HG03066 (cell line): ENCODE results near the gene MTERF4.

ENCODE experiments used
- ATAC-seq: cut with Tn5 transposase; IDR thresholded peaks from one replicate; pipeline ENCODE4 v1.9.1; 2021; ENCODE audit warnings: low read depth; ENCODE audit not compliant: unreplicated experiment

Gene MTERF4

DNA sequence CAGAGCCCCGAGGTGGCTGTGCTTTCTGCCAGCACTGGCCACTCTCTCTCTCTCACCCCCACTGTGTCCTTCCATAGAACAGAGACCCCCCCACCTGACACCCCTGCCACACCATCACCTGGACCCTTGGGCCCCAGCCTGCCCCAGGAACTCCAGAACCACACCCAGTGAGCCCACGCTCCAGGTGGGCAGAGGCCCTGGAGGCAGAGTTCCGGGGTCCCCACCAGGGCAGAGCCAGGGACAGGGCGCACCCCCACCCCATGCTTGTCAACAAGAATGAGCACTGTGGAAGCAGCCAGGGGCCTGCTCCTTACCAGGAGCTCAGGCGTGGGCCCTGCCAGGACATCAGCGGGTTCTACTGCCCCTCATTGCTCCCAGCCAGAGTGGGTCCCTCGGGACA is 32.6 kb upstream of the MTERF4 start:
- ATAC-seq = no peak

DNA sequence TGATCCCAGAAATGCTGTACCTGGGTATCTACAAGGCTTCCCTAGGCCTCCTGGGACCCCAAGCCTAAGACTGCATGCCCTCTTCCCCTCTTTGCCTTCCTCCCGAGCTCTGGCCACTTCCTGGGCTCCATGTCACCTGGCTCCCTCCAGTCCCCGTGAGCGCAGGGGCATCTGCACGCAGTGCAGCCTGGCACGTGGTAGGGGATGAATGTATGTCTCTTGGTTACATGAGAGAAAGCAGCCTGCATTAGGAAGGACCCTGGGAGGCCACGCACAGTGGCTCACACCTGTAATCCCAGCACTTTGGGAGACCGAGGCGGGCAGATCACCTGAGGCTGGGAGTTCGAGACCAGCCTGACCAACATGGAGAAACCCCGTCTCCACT is 31.3 kb upstream of the MTERF4 start:
- no peak for ATAC-seq

GRCh38 chr2:241132538-241133435 is 30.7 kb upstream of the MTERF4 start:
- ATAC-seq = no peak

- no peak for ATAC-seq
Observed at GRCh38 chr2:241131531-241131930, 29.4 kb upstream of the MTERF4 start.

DNA sequence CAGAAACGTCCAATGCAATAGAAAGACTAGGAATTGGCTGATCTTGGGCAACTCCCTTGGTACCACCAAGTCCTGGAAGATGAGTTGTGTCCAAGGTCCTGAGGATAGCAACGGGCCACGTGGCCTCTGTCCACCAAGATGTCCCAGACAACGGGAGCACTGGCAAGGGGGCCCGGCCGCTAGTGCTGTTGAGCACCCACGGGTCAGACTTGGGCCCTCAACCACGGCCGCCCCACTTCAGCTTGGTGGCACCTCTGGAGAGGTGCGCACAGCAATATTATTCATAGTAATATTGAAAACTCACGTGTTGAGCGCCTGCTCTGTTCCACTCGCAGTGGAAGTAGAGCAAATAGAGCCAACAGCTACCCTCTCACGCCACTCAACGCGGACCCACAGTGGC is 28.2 kb upstream of the MTERF4 start:
- ATAC-seq = no peak

GRCh38 chr2:241129086-241129871 is 27.2 kb upstream of the MTERF4 start:
- no peak for ATAC-seq

- no peak for ATAC-seq
Observed at GRCh38 chr2:241128266-241128665, 26.2 kb upstream of the MTERF4 start.

GRCh38 chr2:241126771-241127202 is 24.7 kb upstream of the MTERF4 start:
- no peak for ATAC-seq

- no peak for ATAC-seq
Observed at GRCh38 chr2:241126201-241126611, 24.1 kb upstream of the MTERF4 start.

DNA sequence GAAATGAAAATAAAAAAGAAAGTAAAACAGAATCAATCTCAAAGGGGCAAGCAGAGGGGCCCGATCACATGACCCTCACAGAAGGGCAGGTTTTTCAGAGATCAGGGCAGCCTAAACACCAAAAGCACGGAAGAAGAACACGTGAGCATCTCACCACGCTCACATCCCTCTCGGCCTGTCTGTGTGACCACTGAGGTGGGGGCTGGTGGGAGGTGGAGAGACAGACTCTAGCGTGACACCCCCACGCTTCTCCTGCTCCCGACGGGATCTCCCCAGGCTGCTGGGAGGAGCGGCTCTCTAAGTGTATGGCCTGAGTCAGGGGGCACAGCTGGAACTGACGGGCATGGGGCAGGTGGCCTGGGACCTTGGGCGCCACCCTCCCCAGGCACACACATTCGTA is 23.5 kb upstream of the MTERF4 start:
- ATAC-seq = no peak

GRCh38 chr2:241123816-241124536 is 21.9 kb upstream of the MTERF4 start:
- ATAC-seq = no peak

DNA sequence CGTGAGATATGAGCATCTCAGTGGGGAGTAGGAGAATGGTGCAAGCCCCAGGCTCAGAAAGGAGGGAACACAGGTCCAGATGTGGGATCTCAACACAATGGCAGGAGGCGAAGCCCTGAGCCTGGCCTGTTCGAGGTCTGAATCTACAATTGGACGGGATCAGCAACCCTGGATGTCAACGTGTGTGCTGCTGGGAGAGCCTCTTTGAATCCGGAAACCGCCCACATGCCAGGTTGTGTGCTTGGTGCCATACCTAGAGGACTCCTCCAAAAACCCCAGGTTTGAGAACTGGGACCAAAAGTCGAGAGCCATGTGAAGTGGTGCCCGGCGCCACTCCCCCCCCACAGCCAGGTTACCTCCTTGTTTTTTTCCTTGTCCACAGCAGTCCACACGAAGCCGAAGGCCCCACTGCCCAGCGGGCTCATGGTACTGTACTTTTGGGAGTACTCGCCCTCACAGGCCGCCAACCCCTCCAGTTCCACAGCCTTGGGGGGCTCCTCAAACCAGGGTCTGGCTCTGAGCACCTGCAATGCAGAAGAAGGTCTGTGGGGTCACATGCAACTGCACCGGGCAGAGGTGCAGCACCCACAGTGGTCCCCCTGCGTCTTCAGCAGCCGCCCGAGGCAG is 20.4 kb upstream of the MTERF4 start:
- ATAC-seq = no peak

GRCh38 chr2:241121008-241121407 is 18.9 kb upstream of the MTERF4 start:
- ATAC-seq = no peak

GRCh38 chr2:241120440-241120839 is 18.4 kb upstream of the MTERF4 start:
- ATAC-seq = no peak

DNA sequence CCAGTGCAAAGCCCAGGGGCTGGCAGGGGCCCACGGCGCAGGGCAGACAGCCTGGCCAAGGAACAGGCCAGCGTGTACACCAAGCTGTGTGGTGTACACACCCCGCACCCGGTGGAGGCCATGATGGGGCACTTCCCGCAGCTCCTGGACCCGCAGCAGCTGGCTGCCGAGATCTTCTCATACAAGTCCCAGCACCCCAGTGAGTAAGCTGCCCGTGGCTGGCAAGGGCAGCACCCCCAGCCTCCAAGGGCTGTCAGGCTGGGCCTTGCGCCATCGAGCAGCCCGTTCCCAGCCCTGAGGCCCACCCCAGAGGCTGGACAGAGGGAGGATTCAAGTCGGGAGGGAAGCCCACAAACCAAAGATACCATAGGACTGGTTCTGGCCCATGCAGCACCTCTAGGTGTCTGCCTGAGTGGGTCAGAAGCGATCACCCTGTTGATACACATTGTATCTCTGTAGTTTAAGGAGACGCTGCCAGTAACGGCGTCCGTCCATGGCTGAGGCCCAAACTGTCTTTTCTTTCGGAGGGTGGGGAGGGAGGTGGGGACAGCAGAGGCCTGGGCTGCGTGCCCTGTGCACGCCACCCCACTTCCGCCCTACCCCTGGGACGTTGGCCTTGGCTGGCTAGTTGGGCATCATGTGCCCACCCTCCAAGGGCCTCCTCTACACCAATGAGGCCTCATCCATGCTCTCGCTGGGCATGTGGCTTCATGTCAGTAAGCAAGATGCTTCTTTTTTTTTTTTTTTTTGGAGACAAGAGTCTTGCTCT is 16.8 kb upstream of the MTERF4 start:
- no peak for ATAC-seq

GRCh38 chr2:241116606-241117560 is 14.8 kb upstream of the MTERF4 start:
- ATAC-seq = no peak

GRCh38 chr2:241115361-241115760 is 13.3 kb upstream of the MTERF4 start:
- ATAC-seq = no peak

DNA sequence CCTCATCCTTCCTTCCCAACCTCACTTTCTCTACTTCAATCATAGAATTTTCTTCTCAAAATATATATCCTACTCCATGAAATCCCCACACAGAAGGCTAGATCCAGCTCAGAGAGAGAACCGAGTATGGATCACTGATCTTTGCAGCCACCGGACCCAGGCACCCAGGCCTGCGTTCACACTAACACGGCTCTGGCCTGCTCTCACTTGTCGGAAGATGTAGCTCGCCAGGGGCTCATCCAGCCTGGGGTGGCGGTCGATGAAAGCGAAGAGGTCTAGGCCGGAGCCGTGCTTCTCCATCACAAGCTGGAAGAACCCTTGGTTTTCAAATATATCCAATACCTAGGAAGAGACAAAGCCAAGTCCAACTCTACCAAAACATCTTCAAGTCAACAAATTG is 12.7 kb upstream of the MTERF4 start:
- ATAC-seq = no peak

- ATAC-seq = no peak
Observed at GRCh38 chr2:241112592-241112991, 10.5 kb upstream of the MTERF4 start.
